Measurements from ENCODE around the gene PRELID3B.

- TF ChIP-seq EZH2phosphoT487 (IDR thresholded peaks at IDR 0.05; ENCODE audit: low read depth) (no peak), CTCF (IDR thresholded peaks at IDR 0.05; ENCODE audit: low read depth, low read length) (no peak)
Measured at GRCh38 chr20:59017493-59018231, 24.9 kb downstream of the PRELID3B start.

Data from OCI-LY3 (cell line).